ENCODE results near the gene KCNQ1OT1.

Gene KCNQ1OT1

GRCh38 chr11:2625183-2625582 is 74.6 kb downstream of the KCNQ1OT1 start:
- H3K9me3 ChIP-seq (ENCODE audit: insufficient read depth, low read depth, low read length) = peaks cover 5% of the 10 kb centered on the region; the same call in 1 of the 2 replicates
- H4K20me1 ChIP-seq (ENCODE audit: insufficient read depth, low read length, poor library complexity, severe bottlenecking) = no peaks in the 10 kb centered on the region
- TF ChIP-seq CTCF (conservative IDR thresholded peaks at IDR 0.05; ENCODE audit: low read length) (no peak), EZH2phosphoT487 (IDR thresholded peaks at IDR 0.05; ENCODE audit: borderline replicate concordance) (no peak)
- no peaks in the 10 kb centered on the region for H3K79me2 ChIP-seq (ENCODE audit: insufficient read depth, low read length)
- H3K9ac ChIP-seq (ENCODE audit: low read depth, low read length, poor library complexity, severe bottlenecking) = no peak overlapping the region
- H3K9me2 ChIP-seq (replicated peaks; ENCODE audit: low read depth, low read length) = no peaks in the 10 kb centered on the region
- H3K4me1 ChIP-seq (ENCODE audit: insufficient read depth, low read length, poor library complexity, severe bottlenecking) = peaks cover 14% of the 10 kb centered on the region
- no peaks in the 10 kb centered on the region for H3K27me3 ChIP-seq (ENCODE audit: insufficient read depth, low read length, poor library complexity, severe bottlenecking)
- H3K4me2 ChIP-seq (ENCODE audit: low read depth, low read length, poor library complexity, severe bottlenecking) = no peak overlapping the region
- H3K36me3 ChIP-seq (ENCODE audit: insufficient read depth, low read length) = no peaks in the 10 kb centered on the region
- H2AFZ ChIP-seq (ENCODE audit: low read length) = no peak overlapping the region
- H3F3A ChIP-seq (ENCODE audit: low read depth) = no peaks in the 10 kb centered on the region
- no peak overlapping the region for H3K4me3 ChIP-seq (ENCODE audit: low read length, poor library complexity, severe bottlenecking)

GRCh38 chr11:2621894-2622293 is 77.9 kb downstream of the KCNQ1OT1 start:
- H2AFZ ChIP-seq (ENCODE audit: low read length) = no peak overlapping the region
- H3K4me1 ChIP-seq (ENCODE audit: insufficient read depth, low read length, poor library complexity, severe bottlenecking) = peaks cover 14% of the 10 kb centered on the region
- no peak overlapping the region for H3K9ac ChIP-seq (ENCODE audit: low read depth, low read length, poor library complexity, severe bottlenecking)
- no peaks in the 10 kb centered on the region for H3F3A ChIP-seq (ENCODE audit: low read depth)
- peak overlapping the region; percentile 4 for H3K4me2 ChIP-seq (ENCODE audit: low read depth, low read length, poor library complexity, severe bottlenecking)
- no peaks in the 10 kb centered on the region for H4K20me1 ChIP-seq (ENCODE audit: insufficient read depth, low read length, poor library complexity, severe bottlenecking)
- no peaks in the 10 kb centered on the region for H3K27me3 ChIP-seq (ENCODE audit: insufficient read depth, low read length, poor library complexity, severe bottlenecking)
- H3K9me2 ChIP-seq (replicated peaks; ENCODE audit: low read depth, low read length) = no peaks in the 10 kb centered on the region
- H3K79me2 ChIP-seq (ENCODE audit: insufficient read depth, low read length) = no peaks in the 10 kb centered on the region
- no peaks in the 10 kb centered on the region for H3K36me3 ChIP-seq (ENCODE audit: insufficient read depth, low read length)
- no peak for TF ChIP-seq CTCF (conservative IDR thresholded peaks at IDR 0.05; ENCODE audit: low read length)
- TF ChIP-seq EZH2phosphoT487 (IDR thresholded peaks at IDR 0.05; ENCODE audit: borderline replicate concordance) = no peak
- H3K4me3 ChIP-seq (ENCODE audit: low read length, poor library complexity, severe bottlenecking) = no peak overlapping the region
- H3K9me3 ChIP-seq (ENCODE audit: insufficient read depth, low read depth, low read length) = no peaks in the 10 kb centered on the region

GRCh38 chr11:2612884-2613571 is 86.8 kb downstream of the KCNQ1OT1 start:
- H3K4me2 ChIP-seq (ENCODE audit: low read depth, low read length, poor library complexity, severe bottlenecking) = no peak overlapping the region
- no peaks in the 10 kb centered on the region for H3F3A ChIP-seq (ENCODE audit: low read depth)
- H3K4me3 ChIP-seq (ENCODE audit: low read length, poor library complexity, severe bottlenecking) = no peak overlapping the region
- no peaks in the 10 kb centered on the region for H3K36me3 ChIP-seq (ENCODE audit: insufficient read depth, low read length)
- H3K9me2 ChIP-seq (replicated peaks; ENCODE audit: low read depth, low read length) = no peaks in the 10 kb centered on the region
- TF ChIP-seq EZH2phosphoT487 (IDR thresholded peaks at IDR 0.05; ENCODE audit: borderline replicate concordance) = no peak
- TF ChIP-seq CTCF (conservative IDR thresholded peaks at IDR 0.05; ENCODE audit: low read length) = no peak
- peaks cover 4% of the 10 kb centered on the region; the same call in 1 of the 2 replicates for H3K9me3 ChIP-seq (ENCODE audit: insufficient read depth, low read depth, low read length)
- H2AFZ ChIP-seq (ENCODE audit: low read length) = no peak overlapping the region
- H3K9ac ChIP-seq (ENCODE audit: low read depth, low read length, poor library complexity, severe bottlenecking) = no peak overlapping the region
- no peaks in the 10 kb centered on the region for H3K4me1 ChIP-seq (ENCODE audit: insufficient read depth, low read length, poor library complexity, severe bottlenecking)
- no peaks in the 10 kb centered on the region for H4K20me1 ChIP-seq (ENCODE audit: insufficient read depth, low read length, poor library complexity, severe bottlenecking)
- no peaks in the 10 kb centered on the region for H3K27me3 ChIP-seq (ENCODE audit: insufficient read depth, low read length, poor library complexity, severe bottlenecking)
- H3K79me2 ChIP-seq (ENCODE audit: insufficient read depth, low read length) = no peaks in the 10 kb centered on the region

Data from Loucy (cell line).